NCI-H345 (cell line): ENCODE data around the gene CLASP2.
A peak's percentile ranks its signal among the peaks of the same experiment; 100 is the strongest.
"Not testable (repeated sequence)": the region's sequence is repeated elsewhere in the genome, so short reads cannot be mapped to it uniquely, and the experiment has no call there.

Source experiments
- DNase-seq: peaks from one replicate; lab custom pipeline; 2025; lab: John Stamatoyannopoulos, UW

CLASP2 gene

DNA sequence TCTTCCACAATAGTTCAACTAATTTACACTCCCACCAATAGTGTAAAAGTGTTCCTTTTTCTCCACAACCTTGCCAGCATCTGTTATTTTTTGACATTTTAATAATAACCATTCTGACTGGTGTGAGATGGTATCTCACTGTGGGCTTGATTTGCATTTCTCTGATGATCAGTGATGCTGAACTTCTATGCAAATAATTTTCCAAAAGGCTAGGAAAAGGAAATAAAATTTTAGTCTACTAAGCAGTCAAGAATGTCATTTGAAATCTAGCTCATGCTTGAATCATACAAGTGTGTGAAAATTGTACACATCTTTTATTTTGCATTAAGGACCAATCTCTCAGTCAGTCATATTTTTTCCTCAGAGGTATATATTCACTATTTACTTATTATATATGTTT is 176.1 kb downstream of the CLASP2 start:
- no peak for DNase-seq

DNA sequence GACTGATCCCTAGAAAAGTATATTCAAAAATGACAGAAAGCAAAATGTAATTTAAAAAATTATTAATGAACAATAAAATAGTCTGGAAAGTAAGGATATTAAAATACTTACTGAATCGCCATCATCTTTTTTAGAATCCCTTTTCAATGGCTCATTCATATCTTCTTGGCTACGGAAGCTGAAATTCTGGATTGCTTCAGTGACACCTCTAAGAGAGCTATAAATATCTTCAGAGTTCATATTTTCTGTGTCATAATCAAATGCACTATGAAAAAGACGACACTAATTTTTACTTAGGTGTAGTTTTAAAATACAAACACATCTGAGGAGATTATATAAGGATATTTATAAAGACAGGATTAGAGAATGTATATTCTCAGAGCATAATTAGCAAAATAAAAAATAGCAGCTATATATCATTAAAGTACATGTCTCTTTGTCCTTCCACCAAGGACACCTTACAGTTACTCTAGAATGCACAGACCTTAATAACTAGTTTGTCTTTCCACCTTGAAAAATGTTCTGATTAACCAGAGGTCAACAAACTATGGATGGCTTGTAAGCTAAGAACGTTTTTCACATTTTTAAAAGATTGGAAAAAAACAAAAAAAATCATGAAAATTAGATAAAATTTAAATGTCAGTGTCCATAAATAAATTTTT is 179.2 kb downstream of the CLASP2 start:
- DNase-seq, result no peak

DNA sequence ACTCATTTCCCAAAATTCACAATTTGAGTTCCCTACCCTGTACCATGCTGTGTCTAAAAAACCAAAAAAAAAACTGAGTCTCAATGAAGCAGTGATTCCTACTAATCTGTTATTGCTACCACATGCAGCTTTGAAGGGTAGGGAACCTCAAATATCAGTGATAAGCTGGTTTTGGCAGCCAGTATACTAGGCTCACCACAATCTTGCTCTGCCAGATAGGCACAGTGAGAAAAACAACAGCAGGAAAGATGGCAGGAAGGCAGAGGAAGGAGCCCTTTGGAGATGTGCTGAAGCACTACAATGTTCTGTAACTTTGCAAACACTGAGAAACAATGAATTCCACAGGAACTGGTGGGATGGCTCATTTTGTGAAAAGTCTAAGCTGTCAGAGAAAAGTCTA is 180.9 kb downstream of the CLASP2 start:
- no peak for DNase-seq

DNA sequence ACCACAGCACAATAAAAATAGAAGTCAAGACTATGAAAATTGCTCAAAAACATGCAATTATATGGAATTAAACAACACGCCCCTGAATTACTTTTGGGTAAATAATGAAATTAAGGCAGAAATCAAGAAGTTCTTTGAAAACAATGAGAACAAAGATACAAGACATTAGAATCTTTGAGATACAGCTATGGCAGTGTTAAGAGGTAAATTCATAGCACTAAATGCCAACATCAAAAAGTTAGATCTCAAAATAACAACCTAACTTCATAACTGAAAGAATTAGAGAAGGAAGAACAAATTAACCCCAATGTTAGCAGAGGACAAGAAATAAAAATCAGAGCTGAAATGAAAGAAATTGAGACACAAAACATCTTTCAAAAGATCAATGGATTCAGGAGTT is 191.3 kb downstream of the CLASP2 start:
- DNase-seq, result no peak

DNA sequence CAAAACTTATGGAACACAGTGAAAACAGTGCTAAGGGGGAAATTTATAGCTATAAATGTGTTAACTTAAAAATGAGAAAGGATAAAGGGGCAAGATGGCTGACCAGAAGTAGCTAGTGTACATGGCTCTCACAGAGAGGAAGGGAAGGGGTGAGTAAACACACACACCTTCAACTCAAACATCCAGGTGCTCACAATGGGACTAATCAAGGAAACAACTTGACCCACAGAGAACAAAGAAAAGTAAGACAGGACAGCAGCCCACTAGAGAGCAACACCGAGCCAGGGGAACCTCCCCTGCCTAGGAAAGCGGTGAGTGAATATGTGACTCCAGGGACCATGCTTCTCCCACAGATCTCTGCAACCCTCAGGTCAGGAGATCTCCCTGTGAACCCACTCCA is 192.8 kb downstream of the CLASP2 start:
- DNase-seq, result no peak

DNA sequence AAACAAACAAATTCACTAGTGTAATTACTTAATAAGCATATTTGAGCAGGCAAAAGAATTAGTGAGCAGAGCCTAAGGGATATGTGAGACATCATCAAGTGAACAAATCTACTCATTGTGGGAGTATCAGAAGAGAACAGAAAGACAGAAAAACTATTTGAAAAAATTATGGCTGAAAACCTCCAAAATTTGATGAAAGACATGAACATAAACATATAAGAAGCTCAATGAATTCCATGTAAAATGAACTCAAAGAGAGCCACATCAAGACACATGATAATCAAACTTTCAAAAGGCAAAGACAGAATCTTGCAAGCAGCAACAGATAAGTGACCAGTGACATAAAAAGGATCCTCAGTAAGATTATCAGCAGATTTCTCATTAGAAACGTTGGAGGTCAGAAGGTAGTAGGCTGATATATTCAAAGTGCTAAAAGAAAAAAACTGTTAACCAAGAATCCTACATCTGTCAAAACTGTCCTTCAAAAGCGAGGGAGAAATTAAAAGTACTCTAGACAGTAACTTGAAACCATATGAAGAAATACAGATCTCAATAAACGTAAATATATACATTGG is 194.9 kb downstream of the CLASP2 start:
- DNase-seq, result no peak

DNA sequence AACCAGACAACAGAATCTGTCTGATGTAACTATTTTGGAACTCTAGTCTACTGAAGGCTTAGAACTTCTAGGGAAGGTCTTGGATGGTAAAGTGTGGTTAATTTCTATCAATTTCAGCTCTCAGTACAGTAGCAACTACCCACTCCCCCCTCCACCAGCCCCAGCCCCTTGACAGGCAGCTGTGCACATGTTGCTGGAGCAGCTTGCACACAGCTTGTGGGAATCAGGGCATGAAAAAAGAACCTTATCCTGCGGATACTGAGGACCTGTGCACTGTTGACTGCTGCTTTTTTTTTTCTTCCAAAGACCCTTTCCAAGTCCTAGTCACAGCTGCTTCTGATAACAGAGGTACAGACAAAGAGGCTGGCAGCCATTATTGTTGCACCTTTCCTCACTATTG is 196.3 kb downstream of the CLASP2 start:
- DNase-seq, result no peak

DNA sequence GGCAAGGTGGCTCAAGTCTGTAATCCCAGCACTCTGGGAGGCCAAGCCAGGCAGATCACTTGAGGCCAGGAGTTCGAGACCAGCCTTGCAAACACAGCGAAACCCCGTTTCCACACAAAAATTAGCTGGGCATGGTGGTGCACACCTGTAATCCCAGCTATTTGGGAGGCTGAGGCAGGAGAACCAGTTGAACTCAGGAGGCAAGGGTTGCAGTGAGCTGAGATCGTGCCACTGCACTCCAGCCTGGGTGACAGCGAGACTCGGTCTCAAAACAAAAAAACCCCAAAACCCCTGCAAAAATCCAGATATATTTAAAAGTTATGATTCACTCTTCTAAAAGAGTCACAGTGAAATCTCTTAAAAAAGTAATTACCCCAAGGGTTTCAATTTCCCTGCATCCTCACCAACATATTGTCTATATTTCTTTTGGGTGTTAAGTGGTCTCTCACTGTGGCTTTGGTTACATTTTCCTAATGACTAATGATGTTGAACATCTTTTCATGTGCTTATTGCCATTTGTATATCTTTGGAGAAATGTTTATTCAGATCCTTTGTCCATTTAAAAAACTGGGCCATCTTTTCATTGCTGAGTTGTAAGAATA is 204.7 kb downstream of the CLASP2 start:
- no peak for DNase-seq

DNA sequence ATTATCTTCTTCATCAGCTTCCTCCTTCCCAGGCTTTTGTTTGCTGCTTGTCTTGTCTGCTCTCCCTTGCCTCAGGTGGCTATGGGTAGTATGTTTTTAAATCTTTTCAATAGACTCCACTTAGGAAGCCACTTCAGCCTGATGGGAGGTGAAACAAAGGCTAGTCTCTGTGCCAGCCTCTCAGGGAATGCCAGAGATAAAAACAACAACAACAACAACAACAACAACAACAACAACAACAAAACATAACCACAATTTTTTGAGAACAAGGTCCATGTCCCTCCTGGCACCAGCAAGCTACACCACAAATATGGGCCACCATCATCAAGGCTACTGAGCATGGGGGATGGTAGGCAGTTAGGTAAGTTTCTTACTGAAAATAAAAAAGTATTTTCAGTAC is 213.0 kb downstream of the CLASP2 start:
- no peak for DNase-seq

DNA sequence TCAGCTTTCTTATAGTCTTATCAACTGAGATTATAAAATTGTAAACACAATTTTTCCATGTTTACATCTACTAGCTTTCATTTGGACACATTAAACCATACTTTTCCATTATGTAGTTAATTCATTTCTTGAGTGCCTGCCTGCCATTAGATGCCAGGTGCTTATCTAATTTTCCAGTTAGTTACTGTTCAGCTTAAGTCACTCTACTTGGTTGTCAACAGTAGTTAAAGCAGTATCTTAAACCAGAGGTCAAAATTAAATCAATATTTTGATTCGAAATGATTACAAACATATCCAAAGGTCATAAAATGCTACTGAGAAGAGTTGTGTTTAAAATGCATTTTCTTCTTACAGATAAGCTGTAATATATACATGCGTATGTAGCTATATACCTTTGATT is 221.6 kb downstream of the CLASP2 start:
- DNase-seq, result no peak

DNA sequence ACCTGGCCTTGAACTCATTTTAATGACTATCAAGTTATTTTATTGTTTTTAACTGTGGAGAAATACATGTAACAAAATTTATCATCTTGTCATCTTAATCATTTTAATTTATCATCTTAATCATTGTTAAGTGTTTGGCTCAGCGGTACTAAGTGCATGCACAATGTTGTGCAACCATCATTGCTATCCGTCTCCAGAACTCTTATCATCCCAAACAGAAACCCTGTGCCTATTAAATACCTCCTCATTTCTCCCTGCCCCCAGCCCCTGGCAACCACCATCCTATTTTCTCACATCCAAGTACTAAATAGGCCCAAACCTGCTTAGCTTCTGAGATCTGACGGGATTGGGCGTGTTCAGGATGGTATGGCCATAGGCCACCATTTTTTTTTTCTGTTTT is 226.3 kb downstream of the CLASP2 start:
- DNase-seq, result no peak

DNA sequence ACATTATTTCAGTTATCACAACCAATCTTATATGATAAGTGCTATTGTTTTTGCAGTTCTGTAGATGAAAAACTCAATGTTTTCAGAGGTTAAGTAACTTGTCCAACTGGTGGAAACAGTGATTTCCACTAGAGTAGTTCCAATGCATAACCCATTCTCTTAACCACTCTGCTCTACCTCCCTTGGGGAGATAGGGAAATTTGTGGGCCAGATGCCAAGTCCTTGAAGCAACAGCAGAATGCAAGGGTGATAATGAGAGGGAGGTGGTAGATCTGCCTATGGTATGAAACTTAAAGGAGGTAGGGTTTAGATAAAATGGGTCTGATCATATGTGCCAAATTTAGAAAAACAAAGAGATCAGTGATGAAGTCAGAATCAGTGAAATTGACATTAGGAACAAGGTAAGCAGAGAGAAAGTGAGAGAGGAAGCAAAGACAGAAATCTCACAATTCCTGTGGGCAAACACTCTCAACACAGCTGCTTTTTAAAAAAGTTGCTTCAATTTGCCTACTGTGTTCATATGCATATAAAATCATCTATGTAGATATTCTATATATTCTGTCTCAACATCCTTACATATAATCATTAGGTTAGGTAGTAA is 227.3 kb downstream of the CLASP2 start:
- peak; percentile 19 for DNase-seq

DNA sequence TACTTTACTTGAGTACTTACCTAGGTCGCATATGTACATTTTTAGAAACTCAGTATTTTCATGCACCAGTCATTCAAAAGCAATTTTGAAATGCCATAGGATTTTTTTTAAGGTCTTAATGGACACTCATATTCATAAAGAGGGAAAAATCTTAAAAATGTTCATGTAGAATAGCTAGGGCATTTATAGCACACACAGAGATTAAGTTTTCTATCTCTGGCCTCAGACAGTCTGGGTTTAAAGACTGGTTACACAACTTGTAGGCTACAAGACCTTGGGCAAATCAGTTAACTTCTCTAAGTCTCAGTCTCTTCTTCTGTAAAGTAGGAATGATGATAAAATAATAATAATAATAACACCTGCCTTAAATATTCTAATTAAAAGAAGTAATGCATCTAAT is 229.4 kb downstream of the CLASP2 start:
- no peak for DNase-seq

DNA sequence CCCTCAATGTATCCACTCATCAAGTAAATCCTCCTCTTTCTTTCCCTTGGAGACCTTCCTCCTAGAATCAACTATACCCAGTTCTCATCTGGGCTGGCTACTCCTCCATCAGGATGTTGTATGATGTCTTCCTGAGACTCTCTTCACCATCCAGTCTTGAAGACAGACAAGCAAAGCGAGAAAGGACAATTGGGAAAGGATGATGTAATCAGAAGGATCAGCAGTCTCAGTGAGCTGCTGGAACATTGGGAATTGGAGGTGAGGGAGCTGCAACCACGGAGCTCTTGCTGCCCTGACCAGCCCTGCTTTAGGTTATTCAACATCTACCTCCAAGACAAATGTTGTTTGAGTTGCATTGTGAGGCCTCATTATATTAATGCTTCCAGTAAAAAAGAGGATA is 229.8 kb downstream of the CLASP2 start:
- no peak for DNase-seq

DNA sequence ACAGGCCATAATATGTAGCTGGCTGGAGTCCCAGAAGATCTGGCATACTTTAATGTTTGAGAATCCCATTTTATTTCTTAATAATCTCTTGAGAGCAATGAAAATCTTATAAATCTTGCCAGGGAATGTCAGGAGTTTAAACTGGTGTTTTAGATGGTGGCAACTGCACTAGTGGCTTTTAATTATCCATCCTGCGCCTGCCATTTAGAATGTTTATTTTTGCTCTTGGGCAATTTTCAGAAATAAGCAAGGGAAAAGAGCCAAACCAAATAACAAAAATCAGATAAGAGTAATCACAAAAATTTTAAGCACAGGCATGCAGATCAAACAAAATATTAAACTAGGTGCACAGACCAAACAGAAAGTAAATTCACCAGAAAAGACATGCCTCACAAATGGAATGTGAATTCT is 235.9 kb downstream of the CLASP2 start:
- DNase-seq, result no peak

DNA sequence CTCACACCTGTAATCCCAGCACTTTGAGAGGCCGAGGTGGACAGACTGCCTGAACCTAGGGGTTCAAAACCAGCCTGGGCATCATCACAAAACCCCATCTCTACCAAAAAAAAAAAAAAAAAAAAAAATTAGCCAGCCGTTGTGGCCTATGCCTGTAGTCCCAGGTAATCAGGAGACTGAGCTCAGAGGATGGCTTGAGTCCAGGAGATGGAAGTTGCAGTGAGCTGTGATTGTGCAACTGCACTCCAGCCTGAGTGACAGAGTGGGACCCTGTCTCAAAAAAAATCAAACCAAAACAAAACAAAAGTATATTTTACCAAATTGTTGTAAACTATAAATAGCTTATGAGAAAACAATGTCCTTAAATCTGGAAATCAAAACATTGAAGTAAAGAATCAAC is 243.2 kb downstream of the CLASP2 start:
- no peak for DNase-seq

DNA sequence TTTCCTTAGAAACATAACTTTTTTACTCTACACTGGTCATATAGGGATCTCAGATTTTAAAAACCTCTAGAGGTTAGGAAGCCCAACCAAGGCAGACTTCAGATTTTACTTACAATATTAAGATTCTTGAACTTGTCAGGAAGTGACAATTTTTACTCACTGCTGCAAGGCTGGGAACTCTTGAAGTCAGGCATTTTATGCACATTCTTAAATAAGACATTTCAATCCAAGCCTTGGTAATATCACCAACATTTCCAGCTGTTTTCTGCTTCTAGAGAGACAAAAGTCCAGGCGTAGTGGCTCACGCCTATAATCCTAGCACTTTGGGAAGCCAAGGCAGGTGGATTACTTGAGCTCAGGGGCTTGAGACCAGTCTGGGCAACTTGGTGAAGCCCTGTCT is 244.2 kb downstream of the CLASP2 start:
- DNase-seq, result no peak

DNA sequence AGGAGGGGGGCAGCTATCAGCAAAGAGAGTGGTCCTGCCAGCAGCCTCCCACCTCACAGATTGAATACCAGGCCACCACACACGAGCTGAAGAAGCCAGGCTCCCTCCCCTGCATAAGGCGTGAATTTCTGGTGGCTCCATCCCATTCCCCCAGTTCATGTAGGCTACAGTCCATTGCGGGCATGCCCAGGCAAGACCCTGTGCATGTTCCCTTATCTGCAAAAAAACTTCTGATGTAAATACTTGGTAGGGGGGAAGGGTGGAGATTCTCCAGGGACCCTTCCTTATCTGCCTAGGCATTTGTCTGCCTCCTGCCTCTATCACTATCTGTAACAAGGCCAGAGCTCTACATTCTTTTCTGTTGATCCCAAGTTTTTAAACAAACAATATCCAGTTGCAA is 250.3 kb downstream of the CLASP2 start:
- DNase-seq, result no peak

DNA sequence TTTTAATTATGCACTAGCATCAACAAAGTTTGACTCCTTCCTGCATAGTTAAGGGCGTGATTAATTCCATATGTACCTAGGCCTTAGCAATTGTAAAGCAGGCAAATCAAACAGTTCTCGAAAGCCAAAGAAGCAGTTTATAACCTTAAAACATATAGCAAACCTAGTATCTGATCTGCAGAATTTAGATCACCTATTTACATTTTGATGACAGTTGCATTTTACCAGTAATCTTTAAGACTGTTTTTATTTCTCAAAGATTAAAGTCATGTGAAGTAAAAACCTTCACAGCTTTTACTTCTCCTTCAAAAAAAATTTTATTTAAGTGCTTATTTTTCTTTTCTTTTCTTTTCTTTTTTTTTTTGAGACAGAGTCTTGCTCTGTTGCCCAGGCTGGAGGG is 257.0 kb downstream of the CLASP2 start:
- no peak for DNase-seq

DNA sequence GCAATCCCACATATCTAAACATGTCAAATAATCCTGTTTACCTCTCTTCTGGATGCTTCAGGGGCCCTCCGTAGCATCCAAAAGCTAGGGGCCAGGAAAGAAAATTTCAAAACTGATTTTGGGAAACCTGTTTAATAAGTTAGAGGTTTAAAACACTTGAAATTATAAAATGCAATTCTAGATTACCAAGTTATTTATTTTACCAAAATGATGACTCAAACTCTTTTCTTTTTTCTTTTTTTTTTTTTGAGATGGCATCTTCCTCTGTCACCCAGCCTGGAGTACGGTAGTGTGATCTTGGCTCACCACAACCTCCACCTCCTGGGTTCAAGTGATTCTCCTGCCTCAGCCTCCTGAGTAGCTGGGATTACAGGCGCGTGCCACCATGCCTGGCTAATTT is 258.5 kb downstream of the CLASP2 start:
- not testable (repeated sequence) for DNase-seq

DNA sequence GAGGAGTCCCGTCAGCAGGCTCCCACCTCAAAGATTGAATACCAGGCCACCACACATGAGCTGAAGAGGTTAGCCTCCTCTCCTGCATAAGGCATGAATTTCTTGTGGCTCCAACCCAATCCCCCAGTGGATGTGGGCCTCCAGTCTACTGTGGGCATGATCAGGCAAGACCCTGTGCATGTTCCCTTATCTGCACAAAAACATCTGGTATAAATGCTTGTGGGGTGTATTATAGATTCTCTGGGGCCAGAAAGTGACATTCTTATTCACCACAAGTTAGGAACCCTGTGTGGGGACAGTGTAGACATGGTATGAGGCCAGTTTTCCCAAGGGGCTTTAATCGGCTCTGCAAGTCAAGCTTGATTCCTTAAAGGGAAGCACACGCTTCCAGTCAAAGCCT is 259.6 kb downstream of the CLASP2 start:
- DNase-seq, result no peak

DNA sequence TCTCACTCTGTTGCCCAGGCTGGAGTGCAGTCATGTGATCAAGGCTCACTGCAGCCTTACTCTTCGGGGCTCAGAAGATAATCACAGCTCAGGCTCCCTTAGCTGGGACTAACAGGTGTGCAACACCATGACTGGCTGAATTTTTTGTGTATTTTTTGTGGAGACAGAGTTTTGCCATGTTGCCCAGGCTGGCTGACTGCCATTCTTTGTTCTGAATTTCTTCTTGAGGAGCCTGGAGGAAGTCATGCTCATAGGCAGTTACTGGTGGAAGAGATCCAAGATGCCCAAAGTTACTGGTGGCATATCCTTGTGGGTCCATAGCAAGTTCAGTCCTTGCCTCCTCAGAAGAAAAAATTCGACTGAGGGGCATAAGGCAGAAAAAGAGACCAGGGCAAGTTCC is 261.3 kb downstream of the CLASP2 start:
- DNase-seq, result no peak

DNA sequence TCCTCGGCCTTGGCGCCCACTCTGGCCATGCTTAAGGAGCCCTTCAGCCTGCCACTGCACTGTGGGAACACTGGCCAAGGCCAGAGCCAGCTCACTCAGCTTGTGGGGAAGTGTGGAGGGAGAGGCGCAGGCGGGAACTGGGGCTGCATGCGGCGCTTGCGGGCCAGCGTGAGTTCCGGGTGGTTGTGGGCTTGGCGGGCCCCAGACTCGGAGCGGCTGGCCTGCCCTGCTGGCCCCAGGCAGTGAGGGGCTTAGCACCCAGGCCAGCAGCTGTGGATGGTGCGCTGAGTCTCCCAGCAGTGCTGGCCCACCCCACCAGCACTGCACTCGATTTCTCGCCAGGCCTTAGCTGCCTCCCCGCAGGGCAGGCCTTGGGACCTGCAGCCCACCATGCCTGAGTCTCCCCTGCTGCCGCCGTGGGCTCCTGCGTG is 264.7 kb downstream of the CLASP2 start:
- no peak for DNase-seq
